CD14-positive monocyte (primary cell): ENCODE results near the gene ZNF627. TPM values are rescaled to one million over a fixed set of nuclear protein-coding genes. Genes with fewer than 3 reads are reported as not detected.

Experiments used
- DNase-seq, 3 donors: peaks; one replicate each; pipeline ENCODE4 v3.0.0-alpha.2; 2011 to 2022
- H2AFZ ChIP-seq: 2 replicates; pipeline ENCODE4 v1.6.0; 2012; ENCODE audit warnings: mild to moderate bottlenecking, low read depth, low read length, inconsistent platforms; ENCODE audit not compliant: insufficient read depth, poor library complexity, severe bottlenecking
- H3K27ac ChIP-seq, 2 donors: 1 replicate in 1 of 2; 2 replicates in 1 of 2; pipeline ENCODE4 v1.5.1; 2012 to 2013; ENCODE audit warnings: low read length in 2 of 2, control low read depth in 1 of 2, inconsistent platforms in 1 of 2, low read depth in 1 of 2, mild to moderate bottlenecking in 1 of 2
- H3K27me3 ChIP-seq, 2 donors: one replicate each; pipeline versions ENCODE4 v1.6.0 to v1.6.1; 2011 to 2013; ENCODE audit warnings: low read length in 2 of 2; ENCODE audit not compliant: control insufficient read depth in 2 of 2, insufficient read depth in 2 of 2
- H3K36me3 ChIP-seq, 2 donors: replicated peaks in 1 of 2; 1 replicate in 1 of 2; 2 replicates in 1 of 2; pipeline versions ENCODE4 v1.5.1 to v1.6.1; 2012 to 2013; ENCODE audit warnings: low read length in 2 of 2, control low read depth in 1 of 2, inconsistent platforms in 1 of 2, mild to moderate bottlenecking in 1 of 2; ENCODE audit not compliant: insufficient read depth in 2 of 2, control insufficient read depth in 1 of 2
- H3K4me1 ChIP-seq, 2 donors: 1 replicate in 1 of 2; 2 replicates in 1 of 2; pipeline versions ENCODE4 v1.5.1 to v1.6.1; 2012 to 2013; ENCODE audit warnings: low read length in 2 of 2, control low read depth in 1 of 2, inconsistent platforms in 1 of 2, mild to moderate bottlenecking in 1 of 2, moderate library complexity in 1 of 2; ENCODE audit not compliant: insufficient read depth in 2 of 2, control insufficient read depth in 1 of 2
- H3K4me2 ChIP-seq: replicated peaks from 2 replicates; pipeline ENCODE3; 2012; ENCODE audit warnings: low read length, moderate library complexity, mild to moderate bottlenecking; ENCODE audit not compliant: poor library complexity, severe bottlenecking; ENCODE audit errors: extremely low read depth
- H3K4me3 ChIP-seq, 3 experiments: fragments of 200-600 bp in 1 of 3; sonication (generic) in 1 of 3; replicated peaks in 1 of 3; 1 replicate in 2 of 3; 2 replicates in 1 of 3; pipeline ENCODE4 v1.5.1; 2011 to 2013; ENCODE audit warnings: low read length in 3 of 3, mild to moderate bottlenecking in 3 of 3, control low read depth in 2 of 3, low read depth in 2 of 3, inconsistent platforms in 1 of 3, moderate library complexity in 1 of 3
- H3K79me2 ChIP-seq: 2 replicates; pipeline ENCODE4 v1.6.0; 2012; ENCODE audit warnings: mild to moderate bottlenecking, control low read depth, inconsistent platforms, low read length, moderate library complexity; ENCODE audit not compliant: insufficient read depth
- H3K9ac ChIP-seq: 2 replicates; pipeline ENCODE4 v1.6.0; 2017; ENCODE audit warnings: low read length, mild to moderate bottlenecking; ENCODE audit not compliant: insufficient read depth, poor library complexity, severe bottlenecking
- H3K9me3 ChIP-seq, 2 donors: replicated peaks in 1 of 2; 1 replicate in 1 of 2; 2 replicates in 1 of 2; pipeline versions ENCODE4 v1.5.1 to v1.6.1; 2012 to 2013; ENCODE audit warnings: low read length in 2 of 2, control low read depth in 1 of 2; ENCODE audit not compliant: control insufficient read depth in 1 of 2, insufficient read depth in 1 of 2
- H4K20me1 ChIP-seq: 2 replicates; pipeline ENCODE4 v1.6.0; 2012; ENCODE audit warnings: mild to moderate bottlenecking, low read length, control low read depth, moderate library complexity; ENCODE audit not compliant: insufficient read depth
- H3K27ac Mint-ChIP-seq, 7 donors: one replicate each; pipeline ENCODE4 v1.8.0; 2020; ENCODE audit warnings: mild to moderate bottlenecking in 7 of 7, mixed read lengths in 7 of 7, moderate library complexity in 6 of 7, inconsistent platforms in 2 of 7
- H3K27me3 Mint-ChIP-seq, 3 donors: one replicate each; pipeline ENCODE4 v1.8.0; 2021 to 2022; ENCODE audit warnings: low read depth in 3 of 3, mild to moderate bottlenecking in 3 of 3, mixed read lengths in 3 of 3, moderate library complexity in 3 of 3, inconsistent platforms in 1 of 3
- H3K36me3 Mint-ChIP-seq, 2 donors: one replicate each; pipeline ENCODE4 v1.8.0; 2020; ENCODE audit warnings: mixed read lengths in 2 of 2, inconsistent platforms in 1 of 2, mild to moderate bottlenecking in 1 of 2
- H3K4me1 Mint-ChIP-seq: one replicate; pipeline ENCODE4 v1.8.0; 2020; ENCODE audit warnings: mild to moderate bottlenecking, mixed read lengths
- H3K4me3 Mint-ChIP-seq, 2 donors: one replicate each; pipeline ENCODE4 v1.8.0; 2020; ENCODE audit warnings: mild to moderate bottlenecking in 2 of 2, mixed read lengths in 2 of 2, moderate library complexity in 1 of 2
- H3K9me3 Mint-ChIP-seq, 7 donors: one replicate each; pipeline ENCODE4 v1.8.0; 2020 to 2022; ENCODE audit warnings: mixed read lengths in 7 of 7, mild to moderate bottlenecking in 6 of 7, moderate library complexity in 6 of 7, inconsistent platforms in 2 of 7
- CTCF ChIP-seq: fragments of 200-600 bp; IDR thresholded peaks from one replicate; pipeline ENCODE4 v1.8.0; 2022; ENCODE audit warnings: antibody characterized with exemption, mild to moderate bottlenecking
- WGBS: methylation state at CpG from one replicate; pipeline ENCODE4 v1.1.5; 2013; ENCODE audit warnings: missing lambda C conversion rate; ENCODE audit not compliant: insufficient coverage; 5-methylcytosine and 5-hydroxymethylcytosine counted together
- intact Hi-C, 2 donors: fragments of 100-400 bp; cut with micrococcal nuclease; formaldehyde crosslinking; loops; one replicate each; pipeline versions ENCODE4 v1.15.0 to v1.15.1; 2023
- polyA plus RNA-seq, 3 donors: library from polyadenylated mRNA; depleted of rRNA in 1 of 3; unstranded in 2 of 3; stranded (reverse) in 1 of 3; fragments of 300-500 nt in 2 of 3; fragments of >200 nt in 1 of 3; fragmentation: Illumina TruSeq in 2 of 3; gene quantifications; 1 replicate in 2 of 3; 2 replicates in 1 of 3; pipeline ENCODE4 v1.2.3, GENCODE V29; 2012 to 2021

The ZNF627 gene
- polyA plus RNA-seq, 3 donors: 1.7 to 3.7 (median 3.4) TPM

GRCh38 chr19:11606484-11606883 lies 9.2 kb downstream of the ZNF627 start:
- H3K4me3 ChIP-seq: no peak overlapping the region
- Mint-ChIP-seq H3K4me1 (peaks cover 6% of the 10 kb centered on the region), H3K9me3 (peaks cover 18 to 43% (median 32%) of the 10 kb centered on the region in 7 donors), H3K36me3 (peaks cover 31 to 47% of the 10 kb centered on the region in 2 donors), H3K27me3 (peaks cover 0 to 2% (median 0%) of the 10 kb centered on the region in 3 donors), H3K27ac (no peak overlapping the region), H3K4me3 (no peak overlapping the region)
- peaks cover 9% of the 10 kb centered on the region for H4K20me1 ChIP-seq
- no peak for TF ChIP-seq CTCF
- WGBS: 99% methylated on average over 7 of the region's 8 CpGs
- H2AFZ ChIP-seq: no peak overlapping the region
- H3K36me3 ChIP-seq: peaks cover 4 to 17% of the 10 kb centered on the region in 2 donors
- H3K9me3 ChIP-seq: peaks cover 22 to 34% of the 10 kb centered on the region in 2 donors
- H3K27me3 ChIP-seq: no peaks in the 10 kb centered on the region
- no peak overlapping the region for H3K9ac ChIP-seq
- peaks cover 45% of the 10 kb centered on the region for H3K79me2 ChIP-seq
- H3K4me2 ChIP-seq: no peak overlapping the region
- no peak for DNase-seq
- no peaks in the 10 kb centered on the region for H3K4me1 ChIP-seq
- H3K27ac ChIP-seq: no peak overlapping the region
- intact Hi-C loops: no loop called here

GRCh38 chr19:11611730-11612129 lies 14.4 kb downstream of the ZNF627 start:
- H3K27ac ChIP-seq: no peak overlapping the region
- no peak overlapping the region for H2AFZ ChIP-seq
- 83% methylated on average over 1 of the region's 1 CpG for WGBS
- no peaks in the 10 kb centered on the region for H3K27me3 ChIP-seq
- Mint-ChIP-seq H3K9me3 (peaks cover 11 to 43% (median 32%) of the 10 kb centered on the region in 7 donors), H3K27me3 (peaks cover 0 to 2% (median 0%) of the 10 kb centered on the region in 3 donors), H3K4me3 (no peak overlapping the region), H3K4me1 (no peaks in the 10 kb centered on the region), H3K27ac (no peak overlapping the region), H3K36me3 (peaks cover 33 to 45% of the 10 kb centered on the region in 2 donors)
- peaks cover 23 to 29% of the 10 kb centered on the region in 2 donors for H3K9me3 ChIP-seq
- peaks cover 20 to 29% of the 10 kb centered on the region in 2 donors for H3K36me3 ChIP-seq
- H4K20me1 ChIP-seq: no peaks in the 10 kb centered on the region
- no peak overlapping the region for H3K4me2 ChIP-seq
- no peak for TF ChIP-seq CTCF
- no peak for DNase-seq
- H3K79me2 ChIP-seq: peaks cover 16% of the 10 kb centered on the region
- H3K4me1 ChIP-seq: no peaks in the 10 kb centered on the region
- no peak overlapping the region for H3K9ac ChIP-seq
- intact Hi-C loops: no loop called here
- H3K4me3 ChIP-seq: no peak overlapping the region
